ENCODE measurements around the gene GRK5. TPM values are rescaled to one million over a fixed set of nuclear protein-coding genes. Genes with fewer than 3 reads are reported as not detected.

GRK5 gene
- total and polyA plus RNA-seq, 2 donors from 2014 or later, result 7.3 to 18.7 TPM

- Histone ChIP-seq H3K9ac (ENCODE audit: low read length in 3 of 3) (no peak overlapping the region), H3K4me3 (ENCODE audit: low read length in 3 of 3) (no peak overlapping the region), H3K27me3 (ENCODE audit: control insufficient read depth, insufficient read depth, low read length) (no peaks in the 10 kb centered on the region), H3K9me3 (ENCODE audit: control insufficient read depth in 2 of 3, insufficient read depth in 1 of 3, low read length in 3 of 3) (no peaks in the 10 kb centered on the region), H3K36me3 (ENCODE audit: control insufficient read depth in 2 of 3, insufficient read depth in 3 of 3, low read length in 3 of 3) (no peaks in the 10 kb centered on the region), H3K27ac (ENCODE audit: low read depth in 2 of 2, low read length in 2 of 2) (no peak overlapping the region), H3K4me1 (ENCODE audit: control insufficient read depth in 2 of 3, insufficient read depth in 2 of 3, low read depth in 1 of 3, low read length in 3 of 3) (peaks cover 0 to 12% (median 3%) of the 10 kb centered on the region in 3 donors)
- DNase-seq (no peak), FAIRE-seq (no peak)
- no peak for TF ChIP-seq CTCF (IDR thresholded peaks at IDR 0.05; ENCODE audit: borderline replicate concordance, extremely low read depth, insufficient read depth)
- intact Hi-C loops (cut with DNase I), result no loop called here
Observed at GRCh38 chr10:119397416-119397815, 190.0 kb downstream of the GRK5 start.

GRCh38 chr10:119398996-119399395 lies 191.6 kb downstream of the GRK5 start:
- FAIRE-seq, result no peak
- H3K9me3 ChIP-seq (ENCODE audit: control insufficient read depth in 2 of 3, insufficient read depth in 1 of 3, low read length in 3 of 3), result no peaks in the 10 kb centered on the region
- no peak overlapping the region for H3K9ac ChIP-seq (ENCODE audit: low read length in 3 of 3)
- no peak overlapping the region for H3K27ac ChIP-seq (ENCODE audit: low read depth in 2 of 2, low read length in 2 of 2)
- no peak overlapping the region for H3K4me3 ChIP-seq (ENCODE audit: low read length in 3 of 3)
- no peak for TF ChIP-seq CTCF (IDR thresholded peaks at IDR 0.05; ENCODE audit: borderline replicate concordance, extremely low read depth, insufficient read depth)
- H3K4me1 ChIP-seq (ENCODE audit: control insufficient read depth in 2 of 3, insufficient read depth in 2 of 3, low read depth in 1 of 3, low read length in 3 of 3), result peaks cover 0 to 12% (median 3%) of the 10 kb centered on the region in 3 donors
- no peaks in the 10 kb centered on the region for H3K27me3 ChIP-seq (ENCODE audit: control insufficient read depth, insufficient read depth, low read length)
- peak in 2 of 5 donors; percentile 40 to 76 for DNase-seq
- intact Hi-C loops (cut with DNase I), result no loop called here
- no peaks in the 10 kb centered on the region for H3K36me3 ChIP-seq (ENCODE audit: control insufficient read depth in 2 of 3, insufficient read depth in 3 of 3, low read length in 3 of 3)

- intact Hi-C loops (cut with DNase I), result no loop called here
- Histone ChIP-seq H3K9me3 (ENCODE audit: control insufficient read depth in 2 of 3, insufficient read depth in 1 of 3, low read length in 3 of 3) (no peaks in the 10 kb centered on the region), H3K4me3 (ENCODE audit: low read length in 3 of 3) (no peak overlapping the region), H3K27ac (ENCODE audit: low read depth in 2 of 2, low read length in 2 of 2) (no peak overlapping the region), H3K4me1 (ENCODE audit: control insufficient read depth in 2 of 3, insufficient read depth in 2 of 3, low read depth in 1 of 3, low read length in 3 of 3) (peaks cover 0 to 12% (median 3%) of the 10 kb centered on the region in 3 donors), H3K27me3 (ENCODE audit: control insufficient read depth, insufficient read depth, low read length) (no peaks in the 10 kb centered on the region), H3K36me3 (ENCODE audit: control insufficient read depth in 2 of 3, insufficient read depth in 3 of 3, low read length in 3 of 3) (no peaks in the 10 kb centered on the region), H3K9ac (ENCODE audit: low read length in 3 of 3) (no peak overlapping the region)
- TF ChIP-seq CTCF (IDR thresholded peaks at IDR 0.05; ENCODE audit: borderline replicate concordance, extremely low read depth, insufficient read depth), result no peak
- FAIRE-seq, result no peak
- no peak for DNase-seq
Observed at GRCh38 chr10:119399466-119399865, 192.1 kb downstream of the GRK5 start.
